HG03457 (cell line): ENCODE results near the gene CFAP77.

Experiments
- ATAC-seq: cut with Tn5 transposase; IDR thresholded peaks from one replicate; pipeline ENCODE4 v1.9.1; 2021; ENCODE audit warnings: moderate number of reproducible peaks; ENCODE audit not compliant: unreplicated experiment

Gene CFAP77

DNA sequence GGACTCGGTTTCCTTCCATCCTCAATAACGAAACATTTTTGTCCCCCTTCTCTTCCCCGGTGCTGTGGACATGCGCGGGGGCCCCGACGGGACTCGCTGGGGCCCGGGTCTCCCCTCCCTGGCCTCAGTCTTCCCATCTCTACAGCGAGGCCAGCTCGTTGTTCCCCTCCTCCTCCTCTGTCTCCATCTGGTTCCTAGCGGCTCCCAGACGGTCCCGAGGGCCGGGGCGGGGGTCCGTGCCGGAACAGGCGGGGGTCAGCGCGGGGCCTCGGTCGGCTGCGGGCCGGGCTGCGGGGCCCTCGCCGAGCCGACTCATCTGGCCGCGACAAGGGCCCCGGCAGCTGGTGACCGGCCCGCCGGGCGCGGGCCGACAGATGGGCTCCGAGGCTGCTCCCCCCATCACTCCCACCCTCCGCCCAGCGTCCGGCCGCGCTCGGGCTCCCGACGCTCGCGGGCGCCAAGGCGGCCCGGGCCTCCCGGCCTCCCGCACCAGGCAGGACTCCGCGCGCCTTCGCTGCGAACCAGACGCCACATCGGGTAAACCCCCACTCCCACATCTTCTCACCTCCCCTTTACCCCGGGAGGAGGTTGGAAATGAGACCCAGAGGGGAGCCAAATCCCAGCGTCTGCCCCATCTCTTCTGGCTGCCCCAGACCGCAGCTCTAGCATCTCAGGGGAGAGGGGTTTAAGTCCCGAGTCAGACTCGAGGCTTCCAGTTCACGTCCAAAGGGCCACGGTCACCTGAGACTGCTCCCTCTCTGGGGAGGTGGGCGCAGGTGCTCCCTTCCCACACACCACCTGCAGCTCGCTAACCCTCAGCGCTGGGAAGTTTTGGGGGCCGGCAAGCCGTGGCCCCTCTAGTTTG lies 180.5 kb downstream of the CFAP77 start:
- no peak for ATAC-seq

DNA sequence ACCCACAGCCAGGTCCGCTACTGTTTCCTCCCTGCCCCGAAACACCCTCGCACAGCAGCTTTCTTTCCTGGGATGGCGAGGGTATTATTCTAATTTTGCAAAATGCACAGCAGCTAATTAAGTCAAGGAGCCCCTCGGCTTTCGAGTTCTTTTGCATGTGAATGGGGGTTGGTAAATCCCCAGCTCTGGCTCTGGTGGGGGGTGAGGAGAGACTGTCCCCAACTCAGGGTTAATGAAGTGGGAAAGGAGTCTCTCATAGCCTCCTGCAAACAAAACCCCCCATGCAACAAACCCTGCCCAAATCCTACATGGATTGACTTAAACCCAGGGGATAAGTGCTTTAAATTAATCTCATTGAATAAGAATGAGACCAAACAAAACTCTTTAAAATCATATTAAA lies 181.2 kb downstream of the CFAP77 start:
- ATAC-seq, result no peak

DNA sequence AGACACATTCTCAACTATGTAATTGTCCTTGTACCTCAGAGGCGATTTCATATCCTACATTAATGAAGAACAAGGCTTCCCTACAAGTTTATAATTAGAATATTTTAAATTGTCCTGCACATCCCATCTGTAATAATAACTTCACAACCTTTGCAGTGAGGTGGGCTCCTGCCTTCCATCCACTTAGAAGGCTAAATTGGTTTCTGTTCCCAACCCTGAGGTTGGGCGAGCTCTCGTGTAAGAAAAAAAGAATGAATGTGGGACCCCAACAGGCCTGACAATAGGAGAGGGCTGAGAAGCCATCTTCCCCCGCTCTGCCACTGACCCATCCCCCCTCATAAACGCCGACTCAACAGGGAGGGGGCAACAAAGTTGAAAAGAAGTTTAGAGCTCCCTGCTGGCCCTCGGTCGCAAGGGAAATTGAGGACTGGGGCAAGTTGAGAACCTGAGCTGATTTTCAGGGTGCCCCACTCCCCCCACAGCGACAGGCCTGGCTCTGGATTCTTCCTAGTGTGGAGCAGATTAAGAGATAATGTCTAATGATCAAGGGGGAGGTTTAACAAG lies 181.8 kb downstream of the CFAP77 start:
- no peak for ATAC-seq

DNA sequence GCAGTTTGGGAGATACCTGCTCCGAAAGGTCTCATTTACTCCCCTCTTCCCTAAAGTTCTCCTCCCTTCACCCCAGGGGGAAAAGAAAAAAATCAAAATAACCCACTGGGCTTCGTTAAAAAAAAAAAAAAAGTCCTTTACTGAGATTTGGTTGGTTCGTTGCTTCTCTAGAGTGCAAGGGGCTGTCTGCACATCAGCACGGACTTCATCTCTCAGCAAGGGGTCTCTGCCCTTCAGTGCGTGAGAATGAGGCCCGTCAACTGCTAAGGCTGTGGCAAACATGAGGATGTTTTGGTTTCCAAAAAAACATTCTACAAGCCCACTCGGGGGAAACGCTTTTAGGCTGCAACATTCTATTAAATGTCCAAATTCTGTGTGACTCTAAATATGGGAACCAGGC lies 182.4 kb downstream of the CFAP77 start:
- ATAC-seq, result no peak

DNA sequence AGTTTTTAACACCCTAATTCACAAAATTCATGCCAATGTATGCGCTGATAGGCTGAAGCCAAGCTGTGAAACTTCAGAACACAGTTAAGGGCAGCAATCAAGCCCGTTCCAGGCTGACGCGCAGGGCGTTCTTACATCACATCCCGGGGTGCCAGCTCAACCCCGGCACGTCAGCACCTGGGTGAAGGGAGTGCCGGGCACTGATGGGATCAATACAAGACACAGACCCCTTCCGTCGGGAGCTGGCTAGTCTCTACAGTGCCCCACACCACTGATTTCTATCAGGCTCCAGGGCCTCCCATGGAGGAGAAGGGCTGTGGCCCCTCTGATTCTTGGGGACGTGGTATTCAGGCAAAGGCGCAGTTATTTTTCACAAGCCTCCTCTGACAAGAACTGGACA lies 184.4 kb downstream of the CFAP77 start:
- no peak for ATAC-seq

DNA sequence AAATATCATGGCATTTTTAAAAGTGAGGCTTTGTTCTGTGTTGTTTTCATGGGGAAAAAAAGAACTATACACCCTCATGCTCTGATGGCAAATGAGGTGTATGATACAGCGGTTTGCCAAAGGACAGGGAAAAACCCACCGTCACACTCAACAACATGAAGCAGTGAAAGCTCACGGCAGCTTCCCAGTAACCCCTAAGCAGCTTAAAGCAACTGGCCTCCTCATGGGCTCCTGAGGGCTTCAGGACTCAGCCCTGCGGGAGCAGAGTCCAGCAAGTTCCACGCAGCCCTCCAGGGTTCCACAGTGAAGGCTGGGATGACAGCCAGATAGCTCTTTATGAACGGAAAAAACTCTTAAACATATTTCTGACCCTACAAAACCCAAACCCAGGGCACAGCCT lies 185.3 kb downstream of the CFAP77 start:
- ATAC-seq, result no peak

DNA sequence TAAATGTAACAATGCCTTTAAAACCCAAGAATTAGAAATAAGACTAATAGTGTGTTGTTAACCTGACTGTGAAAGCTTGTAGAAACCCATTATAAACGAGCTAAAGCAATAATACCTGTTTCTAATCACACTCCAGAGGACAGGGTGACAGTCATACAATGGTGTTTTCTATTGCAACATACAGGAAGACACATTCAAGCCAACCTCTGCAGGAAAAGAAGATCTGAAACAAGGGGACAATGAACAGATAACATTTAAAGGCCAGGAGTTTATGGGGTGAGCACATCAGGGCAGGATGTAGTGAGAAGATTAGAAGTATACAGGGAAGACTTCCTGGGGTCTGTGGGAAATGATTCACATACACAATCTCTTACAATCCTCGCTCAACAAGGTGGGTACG lies 186.2 kb downstream of the CFAP77 start:
- no peak for ATAC-seq

DNA sequence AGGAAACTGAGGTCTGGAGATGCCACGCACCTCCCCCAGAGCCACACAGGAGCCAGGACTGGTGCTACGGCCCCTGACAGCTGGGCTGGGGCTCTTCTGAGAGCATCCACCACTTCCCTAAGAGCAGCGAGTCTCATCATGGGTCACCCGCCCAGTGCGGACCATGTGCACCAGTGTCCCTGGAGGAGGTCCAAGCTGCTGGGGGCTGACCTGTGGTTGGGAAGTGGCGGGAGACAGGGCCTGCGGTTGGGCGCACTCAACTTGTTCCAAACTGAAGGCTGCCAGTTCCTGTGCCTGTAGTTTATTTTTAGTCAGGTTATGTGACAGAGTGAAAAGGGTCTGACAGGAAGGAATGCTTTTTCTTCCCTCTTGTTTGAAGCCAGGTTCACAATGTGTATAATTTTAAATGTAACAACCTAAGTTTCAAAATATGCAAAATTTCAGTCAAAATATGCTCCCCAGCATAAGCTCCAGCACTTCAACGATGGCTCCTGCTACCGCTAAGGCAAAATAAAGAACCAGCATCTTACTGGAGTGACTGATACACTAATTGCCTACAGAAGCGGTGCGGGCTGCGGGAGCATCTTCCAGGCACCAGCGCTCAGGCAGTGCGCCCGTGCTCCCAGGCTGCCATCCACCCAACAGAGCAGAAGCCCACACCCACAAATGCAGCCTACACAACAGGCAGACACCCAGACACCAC lies 187.2 kb downstream of the CFAP77 start:
- ATAC-seq, result no peak

DNA sequence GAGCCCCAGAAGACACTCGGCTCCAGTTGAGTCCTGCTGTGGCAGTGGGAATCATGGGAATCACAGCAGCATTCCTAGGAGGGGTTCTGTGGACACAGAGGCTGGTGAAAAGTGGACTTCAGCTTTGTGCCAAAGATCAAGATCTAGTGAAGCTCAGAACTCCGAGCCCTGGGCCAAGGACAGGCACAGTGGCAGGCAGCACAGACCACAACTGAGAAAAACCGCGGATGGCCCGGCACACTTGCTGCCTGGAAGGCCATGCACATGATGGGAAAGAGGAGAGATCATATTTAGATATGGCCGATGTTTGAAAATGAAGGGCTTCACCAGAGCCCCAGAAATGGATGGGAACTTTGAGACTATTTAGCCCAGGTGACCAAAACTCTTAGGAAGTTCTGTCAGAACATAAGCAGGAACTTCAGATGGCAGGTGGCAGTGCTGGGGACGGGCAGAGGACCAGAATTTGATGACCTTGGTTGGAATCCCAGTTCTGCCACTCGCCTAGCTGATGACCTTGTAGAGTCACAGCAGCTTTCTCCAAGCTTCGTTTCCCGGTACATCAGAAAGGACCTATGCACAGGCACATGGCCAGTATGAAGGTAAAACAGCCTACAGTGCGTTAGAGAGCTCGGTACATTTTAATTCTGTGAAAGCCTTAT lies 190.4 kb downstream of the CFAP77 start:
- no peak for ATAC-seq

DNA sequence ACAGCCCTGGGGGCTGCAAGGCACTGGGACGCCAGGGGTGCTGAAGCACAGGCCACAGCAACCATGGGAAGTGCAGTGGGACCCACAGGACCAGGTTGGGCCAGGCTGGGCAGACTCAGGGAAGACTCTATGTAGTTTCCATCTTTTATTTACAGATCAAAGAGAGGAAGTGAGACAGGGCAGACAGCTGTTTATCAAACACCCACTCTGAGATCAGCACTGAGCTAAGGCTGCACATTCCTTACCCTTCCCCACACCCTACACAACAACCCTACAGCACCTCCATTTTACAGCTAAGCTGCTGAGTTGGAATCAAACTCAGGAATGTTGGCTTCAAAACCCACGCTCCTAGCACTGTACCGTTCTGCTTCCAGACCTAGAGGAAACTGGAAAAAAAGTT lies 192.2 kb downstream of the CFAP77 start:
- ATAC-seq, result no peak

DNA sequence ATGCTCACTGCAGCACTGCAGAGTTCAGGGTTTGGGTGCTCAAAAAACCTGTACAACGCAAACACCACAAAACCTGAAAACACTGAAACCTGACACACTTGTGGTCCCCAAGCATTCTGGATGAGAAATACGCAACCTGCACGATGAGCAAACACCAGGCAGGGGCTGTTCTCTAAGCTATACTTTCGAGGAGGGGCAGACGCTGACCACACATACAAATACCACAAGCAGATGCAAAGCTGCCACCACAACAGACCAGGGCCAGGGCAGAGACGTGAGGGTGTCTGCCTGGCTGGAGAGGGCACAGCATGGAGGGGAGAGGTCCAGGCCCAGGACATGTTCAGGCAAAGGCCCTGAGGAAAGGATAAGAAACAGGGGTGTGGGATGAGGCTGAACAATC lies 195.4 kb downstream of the CFAP77 start:
- no peak for ATAC-seq

DNA sequence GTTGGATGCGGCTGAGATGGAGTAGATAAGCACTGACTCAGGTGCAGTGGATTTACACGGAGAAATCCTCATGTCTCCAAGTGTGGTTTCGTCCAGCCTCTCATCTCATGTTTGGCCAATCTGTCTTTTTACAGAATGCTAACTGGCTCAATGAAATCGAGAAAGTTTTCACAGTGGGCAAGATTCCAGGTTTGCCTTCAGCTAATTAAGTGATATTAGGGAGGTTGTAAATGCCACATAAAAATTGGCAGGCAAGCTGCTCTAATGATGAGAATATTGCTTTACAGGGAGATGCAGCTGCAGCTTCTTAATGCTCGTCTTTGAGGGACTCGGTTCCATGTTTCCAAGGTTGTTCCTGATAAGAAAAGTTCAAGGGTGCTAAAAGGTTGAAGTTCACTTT lies 196.1 kb downstream of the CFAP77 start:
- ATAC-seq, result no peak

DNA sequence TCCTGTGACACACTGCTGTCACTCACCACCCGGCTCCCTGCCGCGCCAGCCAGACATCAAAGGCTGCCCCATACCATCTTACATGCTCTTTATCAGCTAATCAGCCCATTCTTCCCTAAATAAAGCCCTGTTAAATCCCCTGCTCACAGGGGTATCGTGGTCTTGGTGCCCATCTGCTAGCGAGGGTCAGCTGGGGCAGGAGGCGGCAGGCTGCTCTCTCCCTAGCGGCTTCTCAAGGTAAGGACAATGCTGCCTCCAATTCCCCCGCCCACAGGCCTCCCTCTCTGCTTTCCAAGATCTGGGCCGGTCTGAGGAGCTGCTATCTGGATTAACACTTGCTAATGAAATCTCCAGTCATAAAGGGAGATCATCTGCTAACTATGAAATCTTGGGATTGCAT lies 199.2 kb downstream of the CFAP77 start:
- ATAC-seq, result no peak

DNA sequence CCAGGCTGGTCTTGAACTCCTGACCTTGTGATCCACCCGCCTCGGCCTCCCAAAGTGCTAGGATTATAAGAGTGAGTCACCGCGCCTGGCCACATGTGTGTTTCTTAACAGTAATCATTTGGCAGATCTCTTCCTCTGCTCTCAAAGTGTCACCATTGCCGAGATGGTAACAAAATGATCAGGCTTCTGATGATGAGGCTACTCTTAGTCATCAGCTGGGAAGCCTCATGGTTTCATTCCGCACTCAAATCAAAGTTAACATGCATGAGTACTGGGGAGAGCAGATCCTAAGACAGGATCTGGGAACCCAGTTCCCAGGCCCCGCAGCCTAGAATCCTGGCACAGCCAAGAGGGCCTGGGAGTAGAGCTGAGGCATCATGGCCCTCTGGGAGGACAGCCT lies 199.8 kb downstream of the CFAP77 start:
- ATAC-seq, result no peak

DNA sequence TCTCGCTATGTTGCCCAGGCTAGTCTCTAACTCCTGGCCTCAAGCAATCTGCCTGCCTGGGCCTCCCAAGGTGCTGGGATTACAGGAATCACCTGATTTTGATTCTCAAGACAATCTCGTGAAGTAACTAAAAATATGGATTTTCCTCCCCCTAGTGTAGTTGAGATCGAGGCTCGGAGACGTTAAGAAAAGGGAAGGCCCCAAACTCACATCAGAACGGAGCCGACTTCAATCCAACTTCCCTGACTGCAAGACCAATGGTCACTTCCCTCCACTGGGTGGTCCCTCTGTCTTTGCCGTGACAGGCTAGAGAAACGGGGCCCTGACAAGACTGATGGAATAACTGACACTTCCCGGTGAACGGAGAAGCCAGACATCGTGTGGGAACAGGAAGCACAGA lies 200.7 kb downstream of the CFAP77 start:
- no peak for ATAC-seq

DNA sequence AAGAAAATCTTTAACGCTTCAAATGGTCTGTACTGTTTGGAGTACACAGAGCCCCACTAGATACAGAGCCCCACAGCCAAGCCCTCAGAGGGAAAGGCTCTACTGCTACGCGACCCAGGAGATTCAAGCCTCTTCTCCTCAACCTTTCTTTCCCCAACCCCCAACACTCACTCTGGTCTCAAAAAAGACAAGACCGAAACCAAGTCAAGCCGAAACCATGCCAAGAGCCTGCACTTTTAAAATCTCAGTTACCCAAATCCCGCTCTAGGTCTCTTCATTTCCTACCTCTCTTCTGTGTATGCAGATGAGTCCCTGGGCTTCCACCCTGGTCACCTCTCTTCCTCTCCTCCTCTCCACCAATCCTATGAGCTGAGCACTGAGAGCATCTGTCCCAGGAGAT lies 204.3 kb downstream of the CFAP77 start:
- ATAC-seq, result no peak

DNA sequence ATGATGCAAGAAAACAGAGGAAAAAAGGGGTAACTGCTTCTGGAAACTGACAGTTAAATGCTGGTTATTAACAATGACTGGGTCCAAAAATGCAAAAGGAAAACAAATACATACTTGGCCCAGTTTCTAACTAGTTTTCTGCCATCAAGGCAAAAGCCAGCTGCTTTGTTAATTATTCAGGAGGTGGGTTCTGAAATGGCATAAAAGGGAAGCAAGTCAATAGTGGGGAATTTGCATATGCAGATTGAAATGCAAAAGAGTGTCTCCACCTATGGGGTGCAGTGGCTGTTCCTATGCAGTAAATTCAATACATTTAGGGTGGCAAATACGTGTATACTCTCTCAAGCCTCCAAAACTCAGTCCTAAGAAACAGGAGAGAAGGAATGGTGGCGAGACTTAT lies 205.8 kb downstream of the CFAP77 start:
- ATAC-seq, result no peak

DNA sequence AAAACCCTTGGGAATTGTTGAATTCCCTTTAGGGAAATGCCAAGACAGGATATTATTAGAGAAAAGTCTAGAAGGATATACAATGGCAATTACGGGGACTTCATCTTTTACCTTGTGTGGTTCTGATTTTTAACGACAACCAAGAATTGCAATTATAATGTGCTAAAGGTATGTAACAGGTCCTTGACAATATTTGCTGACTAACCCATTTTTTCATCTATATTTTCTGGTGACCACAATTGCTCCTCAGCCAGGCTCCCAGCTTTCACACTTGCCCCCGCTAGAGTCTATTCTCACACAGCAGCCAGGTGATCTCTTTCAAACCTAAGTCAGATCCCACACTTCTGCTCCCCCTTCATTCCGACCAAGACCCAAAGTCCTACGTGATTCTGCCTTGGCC lies 206.7 kb downstream of the CFAP77 start:
- ATAC-seq, result no peak

DNA sequence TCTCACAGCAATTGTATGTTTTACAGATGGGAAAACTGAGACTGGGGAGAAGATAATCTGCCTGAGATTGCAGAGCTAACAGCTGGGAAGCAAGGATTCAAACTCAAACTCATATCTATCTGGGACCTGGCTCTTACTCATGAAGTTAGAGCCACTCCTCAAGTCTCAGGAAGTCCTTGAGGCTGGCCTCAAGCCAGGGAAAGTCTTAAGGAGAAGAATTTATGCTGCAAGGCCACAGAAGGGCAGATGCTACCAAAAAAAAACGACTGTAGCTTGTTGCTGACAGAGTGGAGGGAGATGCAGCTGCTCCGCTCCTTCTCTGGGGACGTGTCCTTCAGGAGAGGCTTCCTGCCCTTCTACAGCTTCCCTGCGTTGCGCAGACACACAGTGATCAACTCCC lies 212.1 kb downstream of the CFAP77 start:
- no peak for ATAC-seq
